ENCODE results near the gene CREG1.
"Not testable (repeated sequence)": the region's sequence is repeated elsewhere in the genome, so short reads cannot be mapped to it uniquely, and the experiment has no call there.

The CREG1 gene

GRCh38 chr1:167587342-167587741, 33.8 kb upstream of the CREG1 start:
- no peak for TF ChIP-seq POLR2AphosphoS5 (IDR thresholded peaks at IDR 0.05; ENCODE audit: low read depth, low read length)
- no peak for TF ChIP-seq POLR2A (IDR thresholded peaks at IDR 0.05; ENCODE audit: low read depth, low read length)
- no peak for TF ChIP-seq PAX5 (IDR thresholded peaks at IDR 0.05; ENCODE audit: insufficient read depth, low read length, severe bottlenecking)
- no peak for TF ChIP-seq POU2F2 (IDR thresholded peaks at IDR 0.05; ENCODE audit: low read depth, low read length)
- FAIRE-seq: no peak
- DNase-seq (ENCODE audit: insufficient read length, low spot score): no peak

DNA sequence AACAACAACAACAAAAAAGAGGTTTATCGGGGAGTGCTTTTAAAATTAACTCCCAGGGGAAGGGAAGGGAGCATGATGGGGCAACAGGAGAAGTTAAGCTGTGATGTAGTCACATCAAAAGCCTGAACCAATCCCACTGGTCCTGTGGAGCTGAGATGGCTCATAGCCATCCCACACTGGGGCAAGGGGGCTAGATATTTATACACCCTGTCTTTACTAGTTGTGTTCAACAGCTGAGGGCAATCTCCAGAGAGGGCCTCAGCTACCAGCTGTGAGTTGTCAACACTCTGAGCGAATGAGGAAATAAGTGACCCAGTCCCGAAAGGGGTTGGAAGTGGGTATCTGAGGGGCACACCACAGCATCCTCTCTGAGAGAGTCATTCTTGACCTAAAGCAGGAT, 31.0 kb upstream of the CREG1 start:
- FAIRE-seq (no peak), DNase-seq (ENCODE audit: insufficient read length, low spot score) (no peak)
- TF ChIP-seq PAX5 (IDR thresholded peaks at IDR 0.05; ENCODE audit: insufficient read depth, low read length, severe bottlenecking): no peak
- TF ChIP-seq POU2F2 (IDR thresholded peaks at IDR 0.05; ENCODE audit: low read depth, low read length): no peak
- no peak for TF ChIP-seq POLR2AphosphoS5 (IDR thresholded peaks at IDR 0.05; ENCODE audit: low read depth, low read length)
- no peak for TF ChIP-seq POLR2A (IDR thresholded peaks at IDR 0.05; ENCODE audit: low read depth, low read length)
- TF ChIP-seq TAF1 (IDR thresholded peaks at IDR 0.05; ENCODE audit: low read depth, low read length): no peak
- TF ChIP-seq SPI1 (IDR thresholded peaks at IDR 0.05; ENCODE audit: low read depth, low read length): no peak

GRCh38 chr1:167582722-167583121, 29.2 kb upstream of the CREG1 start:
- DNase-seq (ENCODE audit: insufficient read length, low spot score): no peak
- no peak for FAIRE-seq
- no peak for TF ChIP-seq PAX5 (IDR thresholded peaks at IDR 0.05; ENCODE audit: insufficient read depth, low read length, severe bottlenecking)
- TF ChIP-seq POLR2A (IDR thresholded peaks at IDR 0.05; ENCODE audit: low read depth, low read length): no peak
- no peak for TF ChIP-seq POU2F2 (IDR thresholded peaks at IDR 0.05; ENCODE audit: low read depth, low read length)
- TF ChIP-seq POLR2AphosphoS5 (IDR thresholded peaks at IDR 0.05; ENCODE audit: low read depth, low read length): no peak
- no peak for TF ChIP-seq SPI1 (IDR thresholded peaks at IDR 0.05; ENCODE audit: low read depth, low read length)
- TF ChIP-seq TAF1 (IDR thresholded peaks at IDR 0.05; ENCODE audit: low read depth, low read length): no peak

GRCh38 chr1:167582064-167582463, 28.5 kb upstream of the CREG1 start:
- no peak for TF ChIP-seq PAX5 (IDR thresholded peaks at IDR 0.05; ENCODE audit: insufficient read depth, low read length, severe bottlenecking)
- TF ChIP-seq POU2F2 (IDR thresholded peaks at IDR 0.05; ENCODE audit: low read depth, low read length): no peak
- no peak for TF ChIP-seq POLR2AphosphoS5 (IDR thresholded peaks at IDR 0.05; ENCODE audit: low read depth, low read length)
- no peak for TF ChIP-seq TAF1 (IDR thresholded peaks at IDR 0.05; ENCODE audit: low read depth, low read length)
- TF ChIP-seq POLR2A (IDR thresholded peaks at IDR 0.05; ENCODE audit: low read depth, low read length): no peak
- no peak for TF ChIP-seq SPI1 (IDR thresholded peaks at IDR 0.05; ENCODE audit: low read depth, low read length)
- no peak for DNase-seq (ENCODE audit: insufficient read length, low spot score)
- no peak for FAIRE-seq

GRCh38 chr1:167579986-167580385, 26.4 kb upstream of the CREG1 start:
- no peak for FAIRE-seq
- DNase-seq (ENCODE audit: insufficient read length, low spot score): no peak
- TF ChIP-seq POLR2A (IDR thresholded peaks at IDR 0.05; ENCODE audit: low read depth, low read length): no peak

DNA sequence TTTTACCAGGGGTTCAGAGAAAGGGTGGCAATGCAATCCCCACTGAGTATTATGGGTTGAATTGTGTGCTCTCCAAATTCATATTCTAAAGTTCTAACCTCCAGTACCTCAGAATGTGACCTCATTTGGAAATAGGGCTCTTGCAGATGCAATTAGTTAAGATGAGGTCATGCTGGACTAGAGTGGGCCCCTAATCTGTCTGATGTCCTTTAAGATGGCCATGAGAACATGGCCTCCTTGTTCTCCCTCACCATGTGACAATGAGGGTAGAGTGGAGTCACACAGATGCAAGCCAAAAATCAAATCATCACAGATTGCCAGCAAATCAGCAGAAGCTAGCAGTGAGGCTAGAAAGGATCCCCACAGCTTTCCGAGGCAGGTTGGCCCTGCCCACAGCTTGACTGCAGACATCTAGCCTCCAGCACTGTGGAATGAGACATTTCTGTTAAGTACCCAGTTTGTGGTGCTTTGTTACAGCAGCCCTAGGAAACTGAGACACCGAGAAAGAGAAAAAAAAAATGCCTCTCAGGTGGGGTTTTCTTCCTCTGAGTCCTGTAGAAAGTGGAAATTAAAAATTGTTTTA, 25.5 kb upstream of the CREG1 start:
- DNase-seq (ENCODE audit: insufficient read length, low spot score) (no peak), FAIRE-seq (no peak)
- TF ChIP-seq PAX5 (IDR thresholded peaks at IDR 0.05; ENCODE audit: insufficient read depth, low read length, severe bottlenecking): no peak
- TF ChIP-seq SPI1 (IDR thresholded peaks at IDR 0.05; ENCODE audit: low read depth, low read length): no peak
- TF ChIP-seq TAF1 (IDR thresholded peaks at IDR 0.05; ENCODE audit: low read depth, low read length): no peak
- no peak for TF ChIP-seq POLR2AphosphoS5 (IDR thresholded peaks at IDR 0.05; ENCODE audit: low read depth, low read length)
- no peak for TF ChIP-seq POLR2A (IDR thresholded peaks at IDR 0.05; ENCODE audit: low read depth, low read length)
- no peak for TF ChIP-seq POU2F2 (IDR thresholded peaks at IDR 0.05; ENCODE audit: low read depth, low read length)

DNA sequence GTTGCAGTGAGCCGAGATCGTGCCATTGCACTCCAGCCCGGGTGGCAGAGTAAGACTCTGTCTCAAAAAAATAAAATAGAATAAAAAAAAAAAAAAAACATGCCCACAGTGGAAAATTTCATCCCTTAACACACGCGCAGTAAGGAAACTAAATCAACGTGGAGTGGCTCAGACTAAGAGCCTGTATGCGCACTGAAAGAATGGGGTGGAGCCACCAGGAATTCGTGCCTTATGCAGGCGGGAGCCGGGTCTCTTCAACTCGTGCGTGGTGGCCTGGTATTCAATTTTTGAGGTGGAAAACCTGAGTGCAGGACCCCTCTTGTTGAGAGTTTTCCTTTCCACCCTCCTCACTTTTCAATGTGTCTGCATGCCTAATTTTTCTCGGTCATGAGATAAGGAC, 22.1 kb upstream of the CREG1 start:
- TF ChIP-seq POLR2AphosphoS5 (IDR thresholded peaks at IDR 0.05; ENCODE audit: low read depth, low read length) (no peak), TAF1 (IDR thresholded peaks at IDR 0.05; ENCODE audit: low read depth, low read length) (no peak), POU2F2 (IDR thresholded peaks at IDR 0.05; ENCODE audit: low read depth, low read length) (no peak), SPI1 (IDR thresholded peaks at IDR 0.05; ENCODE audit: low read depth, low read length) (no peak), PAX5 (IDR thresholded peaks at IDR 0.05; ENCODE audit: insufficient read depth, low read length, severe bottlenecking) (no peak)
- FAIRE-seq (no peak), DNase-seq (ENCODE audit: insufficient read length, low spot score) (no peak)

DNA sequence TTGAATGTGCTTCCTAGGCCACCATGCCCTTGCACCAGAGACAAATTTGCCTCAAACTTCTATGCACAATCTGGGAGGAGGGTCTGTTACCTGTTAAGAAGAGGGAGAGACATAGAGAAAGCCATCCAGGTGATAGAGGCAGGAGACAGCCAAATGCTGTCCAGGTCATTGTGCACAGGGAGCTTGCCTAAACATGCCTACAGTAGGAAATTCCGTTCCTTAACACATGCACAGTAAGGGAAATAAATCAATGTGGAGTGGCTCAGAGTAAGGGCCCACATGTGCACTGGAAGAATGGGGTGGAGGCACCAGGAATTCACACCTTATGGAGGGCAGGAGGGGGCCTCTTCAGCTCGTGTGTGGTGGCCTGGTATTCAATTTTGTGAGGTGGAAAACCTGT, 19.5 kb upstream of the CREG1 start:
- no peak for TF ChIP-seq POLR2AphosphoS5 (IDR thresholded peaks at IDR 0.05; ENCODE audit: low read depth, low read length)
- no peak for FAIRE-seq
- no peak for DNase-seq (ENCODE audit: insufficient read length, low spot score)

- not testable (repeated sequence) for FAIRE-seq; DNase-seq (ENCODE audit: insufficient read length, low spot score)
Measured at GRCh38 chr1:167570712-167571111, 17.1 kb upstream of the CREG1 start.

GRCh38 chr1:167567663-167568062, 14.1 kb upstream of the CREG1 start:
- DNase-seq (ENCODE audit: insufficient read length, low spot score) (no peak), FAIRE-seq (no peak)
- TF ChIP-seq SPI1 (IDR thresholded peaks at IDR 0.05; ENCODE audit: low read depth, low read length): no peak
- TF ChIP-seq POU2F2 (IDR thresholded peaks at IDR 0.05; ENCODE audit: low read depth, low read length): no peak
- TF ChIP-seq POLR2A (IDR thresholded peaks at IDR 0.05; ENCODE audit: low read depth, low read length): no peak
- TF ChIP-seq TAF1 (IDR thresholded peaks at IDR 0.05; ENCODE audit: low read depth, low read length): no peak
- TF ChIP-seq POLR2AphosphoS5 (IDR thresholded peaks at IDR 0.05; ENCODE audit: low read depth, low read length): no peak
- no peak for TF ChIP-seq PAX5 (IDR thresholded peaks at IDR 0.05; ENCODE audit: insufficient read depth, low read length, severe bottlenecking)

DNA sequence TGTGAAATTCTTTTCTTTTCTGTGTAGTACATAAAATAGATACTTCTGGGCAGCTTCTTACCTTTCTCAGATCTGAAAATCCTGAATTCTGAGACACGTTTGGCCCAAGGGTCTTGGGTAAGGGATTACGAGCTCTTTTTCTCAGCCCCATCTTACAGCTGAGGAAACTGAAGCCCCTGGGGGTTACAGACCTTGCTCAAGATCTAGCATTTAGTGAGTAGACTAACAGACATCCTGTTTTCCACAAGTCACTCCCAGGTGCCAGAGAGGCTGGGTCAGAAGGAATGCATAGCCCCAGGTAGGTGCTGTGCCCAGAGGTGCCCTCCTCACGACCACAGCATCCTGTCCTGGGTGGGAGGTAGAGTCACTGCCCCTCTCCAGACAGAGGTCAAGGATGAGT, 13.2 kb upstream of the CREG1 start:
- no peak for TF ChIP-seq POLR2AphosphoS5 (IDR thresholded peaks at IDR 0.05; ENCODE audit: low read depth, low read length)
- no peak for TF ChIP-seq TAF1 (IDR thresholded peaks at IDR 0.05; ENCODE audit: low read depth, low read length)
- no peak for TF ChIP-seq POU2F2 (IDR thresholded peaks at IDR 0.05; ENCODE audit: low read depth, low read length)
- TF ChIP-seq SPI1 (IDR thresholded peaks at IDR 0.05; ENCODE audit: low read depth, low read length): no peak
- TF ChIP-seq POLR2A (IDR thresholded peaks at IDR 0.05; ENCODE audit: low read depth, low read length): no peak
- TF ChIP-seq PAX5 (IDR thresholded peaks at IDR 0.05; ENCODE audit: insufficient read depth, low read length, severe bottlenecking): no peak
- DNase-seq (ENCODE audit: insufficient read length, low spot score) (no peak), FAIRE-seq (no peak)

Data from GM12891 (cell line).